Right lobe of liver (tissue), 6 donors: ENCODE results near the gene OTOL1. TPM values are rescaled to one million over a fixed set of nuclear protein-coding genes. Genes with fewer than 3 reads are reported as not detected.

ENCODE experiments used
- ATAC-seq, 4 donors: fragments of 200-7000 bp; cut with Tn5 transposase; one replicate each; pipeline ENCODE4 v1.9.1; 2020; ENCODE audit warnings: mild to moderate bottlenecking in 4 of 4, moderate library complexity in 4 of 4
- DNase-seq, 3 donors: peaks; one replicate each; pipeline ENCODE4 v3.0.0-alpha.2; 2020
- H3K27ac ChIP-seq, 3 donors: fragments of 200-600 bp; one replicate each; pipeline ENCODE4 v1.8.0; 2022
- H3K27me3 ChIP-seq, 2 donors: fragments of 200-600 bp; one replicate each; pipeline ENCODE4 v1.8.0; 2022
- H3K36me3 ChIP-seq, 4 donors: fragments of 200-600 bp; sonication (generic) in 1 of 4; one replicate each; pipeline versions ENCODE4 v1.5.1 to v1.8.0; 2017 to 2022; ENCODE audit warnings: control low read depth in 1 of 4
- H3K4me1 ChIP-seq, 4 donors: fragments of 200-600 bp; sonication (generic) in 1 of 4; one replicate each; pipeline versions ENCODE4 v1.5.1 to v1.8.0; 2017 to 2022; ENCODE audit warnings: control low read depth in 1 of 4
- H3K4me3 ChIP-seq, 3 donors: fragments of 200-600 bp; one replicate each; pipeline ENCODE4 v1.8.0; 2022
- H3K9me3 ChIP-seq, 4 donors: fragments of 200-600 bp; sonication (generic) in 1 of 4; one replicate each; pipeline versions ENCODE4 v1.5.1 to v1.8.0; 2017 to 2022; ENCODE audit warnings: control low read depth in 1 of 4
- CTCF ChIP-seq, 4 donors: fragments of 200-600 bp in 3 of 4; fragments of 450-650 bp in 1 of 4; IDR thresholded peaks; one replicate each; pipeline versions ENCODE4 v1.5.1 to v1.8.0; 2016 to 2022; ENCODE audit warnings: antibody characterized with exemption in 4 of 4, mild to moderate bottlenecking in 2 of 4
- POLR2A ChIP-seq: fragments of 450-650 bp; IDR thresholded peaks from one replicate; pipeline ENCODE4 v1.6.1; 2017; ENCODE audit warnings: antibody characterized with exemption, mild to moderate bottlenecking
- WGBS: methylation state at CpG from one replicate; pipeline ENCODE4 v1.1.6; 2018; ENCODE audit warnings: low coverage, low lambda C conversion rate; ENCODE audit not compliant: insufficient coverage; ENCODE audit errors: missing lambda C conversion rate; 5-methylcytosine and 5-hydroxymethylcytosine counted together
- intact Hi-C, 2 donors: fragments of 100-400 bp; cut with DNase I; formaldehyde crosslinking; loops; one replicate each; pipeline versions ENCODE4 v1.11.2 to v1.14.1; 2022
- total RNA-seq, 6 experiments: library from RNA; depleted of rRNA in 2 of 6; stranded (reverse); fragments of >200 nt in 2 of 6; fragmentation: NEBNext Ultra II Directional in 3 of 6; extraction: Animal tissue kit (Norgen Biotek cat#: 25700) in 3 of 6; gene quantifications; one replicate each; pipeline versions ENCODE4 v1.1.0 to v1.2.4, GENCODE V29; 2016 to 2023
- donor health status: DM: no; HTN: yes; CAD: no.
- donor health status: DM: no; HTN: no; CAD: no.
- donor health status: DM: no; HTN: no; CAD: no.
- donor health status: DM: no; HTN: yes; CAD: no.
- donor health status: DM: no; HTN: yes; CAD: no.

OTOL1 gene
- total RNA-seq, 6 experiments from 2014 or later, result not detected

GRCh38 chr3:161500068-161500796 is 3.6 kb downstream of the OTOL1 start:
- Histone ChIP-seq H3K4me1 (peaks cover 0 to 3% (median 0%) of the 10 kb centered on the region in 4 donors), H3K4me3 (no peak overlapping the region), H3K36me3 (no peaks in the 10 kb centered on the region), H3K9me3 (no peaks in the 10 kb centered on the region), H3K27me3 (no peaks in the 10 kb centered on the region), H3K27ac (no peak overlapping the region)
- intact Hi-C loops, result no loop called here
- peak; percentile 49 to 86 (median 72) for ATAC-seq
- DNase-seq, result no peak
- 37% methylated on average over 3 of the region's 3 CpGs for WGBS
- no peak for TF ChIP-seq POLR2A
- TF ChIP-seq CTCF (IDR thresholded peaks at IDR 0.05), result no peak

- H3K9me3 ChIP-seq, result no peaks in the 10 kb centered on the region
- no peak for DNase-seq
- peaks cover 0 to 3% (median 0%) of the 10 kb centered on the region in 4 donors for H3K4me1 ChIP-seq
- intact Hi-C loops, result no loop called here
- H3K27me3 ChIP-seq, result no peaks in the 10 kb centered on the region
- ATAC-seq, result no peak
- H3K4me3 ChIP-seq, result no peak overlapping the region
- no peak for TF ChIP-seq POLR2A
- H3K36me3 ChIP-seq, result no peaks in the 10 kb centered on the region
- H3K27ac ChIP-seq, result no peak overlapping the region
- 76% methylated on average over 4 of the region's 8 CpGs for WGBS
These were observed 6.7 kb downstream of the OTOL1 start for GRCh38 chr3:161503271-161503670.

GRCh38 chr3:161508852-161509477 is 12.4 kb downstream of the OTOL1 start:
- intact Hi-C loops, result no loop called here
- no peak overlapping the region for H3K4me3 ChIP-seq
- H3K36me3 ChIP-seq, result no peaks in the 10 kb centered on the region
- ATAC-seq (peak; percentile 38 to 57 (median 48)), DNase-seq (no peak)
- no peaks in the 10 kb centered on the region for H3K9me3 ChIP-seq
- 53% methylated on average over 2 of the region's 2 CpGs for WGBS
- H3K27me3 ChIP-seq, result no peaks in the 10 kb centered on the region
- TF ChIP-seq POLR2A, result no peak
- TF ChIP-seq CTCF (IDR thresholded peaks at IDR 0.05), result peak; percentile 35 to 46 (median 46)
- H3K27ac ChIP-seq, result no peak overlapping the region
- no peaks in the 10 kb centered on the region for H3K4me1 ChIP-seq

GRCh38 chr3:161510510-161511260 is 14.1 kb downstream of the OTOL1 start:
- no peak for DNase-seq
- no peak for ATAC-seq
- no peaks in the 10 kb centered on the region for H3K9me3 ChIP-seq
- TF ChIP-seq CTCF (IDR thresholded peaks at IDR 0.05) (no peak), POLR2A (no peak)
- no peak overlapping the region for H3K4me3 ChIP-seq
- H3K36me3 ChIP-seq, result no peaks in the 10 kb centered on the region
- H3K27me3 ChIP-seq, result no peaks in the 10 kb centered on the region
- WGBS, result 78% methylated on average over 6 of the region's 6 CpGs
- H3K27ac ChIP-seq, result no peak overlapping the region
- intact Hi-C loops, result no loop called here
- H3K4me1 ChIP-seq, result no peaks in the 10 kb centered on the region

GRCh38 chr3:161523916-161524315 is 27.3 kb downstream of the OTOL1 start:
- Histone ChIP-seq H3K27me3 (no peaks in the 10 kb centered on the region), H3K4me3 (no peak overlapping the region), H3K27ac (no peak overlapping the region), H3K9me3 (no peaks in the 10 kb centered on the region), H3K36me3 (no peaks in the 10 kb centered on the region), H3K4me1 (no peaks in the 10 kb centered on the region)
- ATAC-seq (no peak), DNase-seq (no peak)
- 93% methylated on average over 1 of the region's 1 CpG for WGBS
- no peak for TF ChIP-seq CTCF (IDR thresholded peaks at IDR 0.05)
- intact Hi-C loops, result no loop called here
